RKO (cell line): ENCODE measurements around the gene LBHD1.
"Not testable (repeated sequence)": the region's sequence is repeated elsewhere in the genome, so short reads cannot be mapped to it uniquely, and the experiment has no call there.

Experiments
- DNase-seq: peaks from one replicate; pipeline ENCODE4 v3.0.0-alpha.2; 2016; ENCODE audit warnings: low spot score

The LBHD1 gene

GRCh38 chr11:62664405-62665074 lies 7.5 kb downstream of the LBHD1 start:
- DNase-seq = peak; percentile 70

GRCh38 chr11:62656796-62657429 lies 15.2 kb downstream of the LBHD1 start:
- DNase-seq = no peak

GRCh38 chr11:62654297-62654696 lies 17.8 kb downstream of the LBHD1 start:
- DNase-seq = no peak

GRCh38 chr11:62652161-62653006 lies 19.7 kb downstream of the LBHD1 start:
- no peak for DNase-seq

GRCh38 chr11:62650283-62650682 lies 21.8 kb downstream of the LBHD1 start:
- DNase-seq = not testable (repeated sequence)

- DNase-seq = no peak
Measured at GRCh38 chr11:62649486-62649885, 22.6 kb downstream of the LBHD1 start.

- no peak for DNase-seq
Measured at GRCh38 chr11:62648967-62649364, 23.1 kb downstream of the LBHD1 start.

- no peak for DNase-seq
Measured at GRCh38 chr11:62648185-62648966, 23.7 kb downstream of the LBHD1 start.

- DNase-seq = no peak
Measured at GRCh38 chr11:62647609-62648005, 24.5 kb downstream of the LBHD1 start.

- DNase-seq = no peak
Measured at GRCh38 chr11:62646825-62647608, 25.1 kb downstream of the LBHD1 start.

GRCh38 chr11:62645946-62646824 lies 25.9 kb downstream of the LBHD1 start, which contains the start of gene GANAB:
Gene GANAB, minus strand, starts transcription at chr11:62646613. Its CDS starts 14 bp downstream, at chr11:62646599.
- DNase-seq = peak; percentile 98

GRCh38 chr11:62645671-62645945 lies 26.5 kb downstream of the LBHD1 start:
- no peak for DNase-seq

GRCh38 chr11:62644220-62644619 lies 27.8 kb downstream of the LBHD1 start:
- no peak for DNase-seq

GRCh38 chr11:62632492-62632891 lies 39.6 kb downstream of the LBHD1 start:
- no peak for DNase-seq

GRCh38 chr11:62627713-62628112 lies 44.4 kb downstream of the LBHD1 start:
- no peak for DNase-seq

GRCh38 chr11:62622476-62623089 lies 49.5 kb downstream of the LBHD1 start:
- no peak for DNase-seq

- DNase-seq = peak; percentile 97
Measured at GRCh38 chr11:62621567-62622470, 50.2 kb downstream of the LBHD1 start, which contains the start of gene B3GAT3. Gene B3GAT3, minus strand, starts transcription at chr11:62621986. Its CDS starts 39 bp downstream, at chr11:62621947.

- DNase-seq = no peak
Measured at GRCh38 chr11:62621027-62621566, 51.0 kb downstream of the LBHD1 start.
